ENCODE results near the gene KRTAP4-11. TPM values are rescaled to one million over a fixed set of nuclear protein-coding genes. Genes with fewer than 3 reads are reported as not detected.
"Not testable (repeated sequence)": the region's sequence is repeated elsewhere in the genome, so short reads cannot be mapped to it uniquely, and the experiment has no call there.

The KRTAP4-11 gene
- total RNA-seq (2021; fragmentation: NEBNext Ultra II Directional; extraction: Animal tissue kit (Norgen Biotek cat#: 25700)) = not detected in 2 replicates
- not detected in 2 replicates for polyA plus RNA-seq (2011; rRNA removed)
- polyA plus RNA-seq (2011; cell fraction: cytosol; rRNA removed) = not detected
- polyA plus RNA-seq (2011; cell fraction: nucleus; rRNA removed) = not detected
- not detected in 4 replicates for polyA plus RNA-seq (2012, experiment 1 of 2)
- not detected for polyA plus RNA-seq (2012, experiment 2 of 2)
- polyA plus RNA-seq (2013, experiment 1 of 2) = not detected
- polyA plus RNA-seq (2013, experiment 2 of 2) = not detected
- polyA minus RNA-seq (2011; rRNA and poly(A)+ RNA removed) = not detected in 2 replicates
- not detected for polyA minus RNA-seq (2011; cell fraction: cytosol; rRNA and poly(A)+ RNA removed)
- not detected for polyA minus RNA-seq (2011; cell fraction: nucleus; rRNA and poly(A)+ RNA removed)
- long read RNA-seq, experiment 1 = 0 reads
- long read RNA-seq, experiment 2 = 0 reads

- H3K23ac ChIP-seq (ENCODE audit: insufficient read length); H3K4me3 ChIP-seq (ENCODE audit: extremely low read depth in 1 of 4, insufficient read depth in 2 of 4, low read depth in 3 of 4, low read length in 4 of 4); H3K79me2 ChIP-seq (ENCODE audit: control insufficient read depth in 1 of 2, insufficient read depth in 2 of 2, low read length in 2 of 2); H3K36me3 ChIP-seq (ENCODE audit: control insufficient read depth in 2 of 4, insufficient read depth in 4 of 4, low read length in 3 of 4); H3K23me2 ChIP-seq (ENCODE audit: low read depth, low read length); H3K14ac ChIP-seq (ENCODE audit: insufficient read length); H2AK5ac ChIP-seq (ENCODE audit: low read depth, low read length); H3K56ac ChIP-seq (replicated peaks; ENCODE audit: insufficient read length, low read depth, low read length); H3K9ac ChIP-seq (replicated peaks in 1 of 4; ENCODE audit: extremely low read depth in 1 of 4, low read depth in 3 of 4, low read length in 3 of 4); H2BK5ac ChIP-seq (ENCODE audit: low read depth, low read length); H3K27ac ChIP-seq (ENCODE audit: low read depth, low read length); H4K20me1 ChIP-seq (replicated peaks in 1 of 2; ENCODE audit: control insufficient read depth in 1 of 2, insufficient read depth in 2 of 2, low read length in 2 of 2); FAIRE-seq; H2BK12ac ChIP-seq (ENCODE audit: low read depth, low read length); H4K91ac ChIP-seq (replicated peaks; ENCODE audit: insufficient read length, low read length); POLR2A ChIA-PET (ENCODE audit: partially characterized antibody); H3K18ac ChIP-seq (ENCODE audit: extremely low read depth, low read length); H2AFZ ChIP-seq (ENCODE audit: low read length); H3K79me1 ChIP-seq (ENCODE audit: low read depth, low read length); H2BK20ac ChIP-seq (ENCODE audit: low read length); H3K27me3 ChIP-seq (replicated peaks in 1 of 4; ENCODE audit: control insufficient read depth in 3 of 4, extremely low read depth in 1 of 4, insufficient read depth in 3 of 4, low read length in 3 of 4); H3K9me3 ChIP-seq (ENCODE audit: insufficient read depth in 2 of 2, low read depth in 1 of 2, low read length in 1 of 2); H3K4me1 ChIP-seq (replicated peaks in 1 of 4; ENCODE audit: control insufficient read depth in 3 of 4, insufficient read depth in 4 of 4, low read length in 3 of 4); H2BK15ac ChIP-seq (ENCODE audit: low read length); CTCF ChIA-PET (ENCODE audit: partially characterized antibody); H3K4me2 ChIP-seq (ENCODE audit: insufficient read depth in 1 of 2, low read depth in 2 of 2, low read length in 2 of 2); DNase-seq (ENCODE audit: low read depth in 1 of 2, low spot score in 2 of 2); H3K4ac ChIP-seq (replicated peaks; ENCODE audit: insufficient read length, low read depth, low read length); H4K8ac ChIP-seq (ENCODE audit: extremely low read depth, insufficient read depth, low read length); H4K5ac ChIP-seq (ENCODE audit: insufficient read length, low read depth, low read length); H2BK120ac ChIP-seq (replicated peaks; ENCODE audit: low read depth, low read length): not testable (repeated sequence)
- 80% methylated on average over 10 of the region's 10 CpGs; no CpG with 5 or more reads in 1 of the 2 experiments for WGBS, 2 experiments (ENCODE audit: extremely low coverage in 1 of 2, insufficient coverage in 1 of 2, insufficient read length in 1 of 2, insufficient replicate concordance in 2 of 2, low coverage in 1 of 2, low lambda C conversion rate in 2 of 2, missing lambda C conversion rate in 1 of 2)
These were observed at the start of gene KRTAP4-11 for GRCh38 chr17:41117846-41118386. KRTAP4-11 (minus strand) TSS chr17:41118373; CDS start chr17:41118315, 58 bp downstream.
